Stimulated activated naive B cell treated with anti-CD40 and anti-IgM and Interleukin-4, amounts not matched to agents 10 μg/mL and 1 μg/mL and 100 μg/mL, for 72 hours (primary cell): ENCODE data around the gene FBL.

Source experiments
- ATAC-seq, 2 donors: fragments of 150-1000 bp; cut with Tn5 transposase; replicated peaks; 2 replicates each; pipeline ENCODE4 v1.10.0; 2021; ENCODE audit warnings: moderate library complexity in 1 of 2
- DNase-seq: peaks from one replicate; pipeline ENCODE4 v3.0.0; 2021
- H3K27ac Mint-ChIP-seq: one replicate; pipeline ENCODE4 v1.8.0; 2022; ENCODE audit warnings: mild to moderate bottlenecking, mixed read lengths
- H3K27me3 Mint-ChIP-seq, 2 donors: one replicate each; pipeline ENCODE4 v1.8.0; 2022; ENCODE audit warnings: mixed read lengths in 2 of 2
- H3K36me3 Mint-ChIP-seq, 2 donors: one replicate each; pipeline ENCODE4 v1.8.0; 2022; ENCODE audit warnings: mixed read lengths in 2 of 2, mild to moderate bottlenecking in 1 of 2
- H3K4me1 Mint-ChIP-seq, 2 donors: one replicate each; pipeline ENCODE4 v1.8.0; 2022; ENCODE audit warnings: mixed read lengths in 2 of 2, mild to moderate bottlenecking in 1 of 2
- H3K4me3 Mint-ChIP-seq, 2 donors: one replicate each; pipeline ENCODE4 v1.8.0; 2022; ENCODE audit warnings: mild to moderate bottlenecking in 2 of 2, mixed read lengths in 2 of 2, moderate library complexity in 1 of 2
- H3K9me3 Mint-ChIP-seq, 2 donors: one replicate each; pipeline ENCODE4 v1.8.0; 2022; ENCODE audit warnings: mixed read lengths in 2 of 2, mild to moderate bottlenecking in 1 of 2

The FBL gene

DNA sequence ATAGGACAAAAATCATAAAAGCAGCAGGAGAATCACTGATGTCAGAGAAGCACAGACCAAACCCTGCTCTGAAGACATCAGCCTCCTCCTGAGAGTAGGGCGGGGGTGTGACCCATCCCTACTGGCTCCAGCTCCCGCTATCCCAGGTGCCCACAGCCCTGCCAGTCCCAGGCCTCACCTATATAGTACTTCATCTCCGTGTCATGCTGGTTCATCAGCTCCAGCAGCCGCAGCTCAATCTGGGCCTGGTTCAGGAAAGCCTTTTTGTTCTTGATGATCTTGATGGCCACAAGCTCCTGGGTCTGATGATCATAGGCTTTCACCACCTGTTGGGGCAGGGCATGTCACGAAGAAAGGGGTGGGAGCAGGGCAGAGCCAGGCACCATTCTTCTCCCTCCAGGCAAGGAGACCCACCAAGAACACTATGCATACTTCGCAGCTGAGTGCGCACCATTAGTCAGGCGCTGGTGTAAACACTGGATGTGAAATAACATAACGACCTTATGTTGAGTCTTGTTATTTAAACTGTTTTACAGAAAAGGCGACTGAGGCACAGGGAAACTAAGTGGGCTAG is 16.4 kb downstream of the FBL start:
- Mint-ChIP-seq H3K4me1 (peaks cover 37 to 47% of the 10 kb centered on the region in 2 donors), H3K36me3 (peaks cover 50 to 77% of the 10 kb centered on the region in 2 donors), H3K9me3 (peaks cover 2 to 3% of the 10 kb centered on the region in 2 donors), H3K27ac (no peak overlapping the region), H3K27me3 (no peaks in the 10 kb centered on the region), H3K4me3 (no peak overlapping the region)
- DNase-seq (no peak), ATAC-seq (no peak)

GRCh38 chr19:39828654-39829032 is 17.5 kb downstream of the FBL start:
- ATAC-seq: no peak
- H3K36me3 Mint-ChIP-seq: peaks cover 40 to 68% of the 10 kb centered on the region in 2 donors
- peak overlapping the region; percentile 73 for H3K27ac Mint-ChIP-seq
- DNase-seq: no peak
- H3K9me3 Mint-ChIP-seq: no peaks in the 10 kb centered on the region
- H3K27me3 Mint-ChIP-seq: no peaks in the 10 kb centered on the region
- peaks cover 29 to 38% of the 10 kb centered on the region in 2 donors for H3K4me1 Mint-ChIP-seq
- H3K4me3 Mint-ChIP-seq: no peak overlapping the region

DNA sequence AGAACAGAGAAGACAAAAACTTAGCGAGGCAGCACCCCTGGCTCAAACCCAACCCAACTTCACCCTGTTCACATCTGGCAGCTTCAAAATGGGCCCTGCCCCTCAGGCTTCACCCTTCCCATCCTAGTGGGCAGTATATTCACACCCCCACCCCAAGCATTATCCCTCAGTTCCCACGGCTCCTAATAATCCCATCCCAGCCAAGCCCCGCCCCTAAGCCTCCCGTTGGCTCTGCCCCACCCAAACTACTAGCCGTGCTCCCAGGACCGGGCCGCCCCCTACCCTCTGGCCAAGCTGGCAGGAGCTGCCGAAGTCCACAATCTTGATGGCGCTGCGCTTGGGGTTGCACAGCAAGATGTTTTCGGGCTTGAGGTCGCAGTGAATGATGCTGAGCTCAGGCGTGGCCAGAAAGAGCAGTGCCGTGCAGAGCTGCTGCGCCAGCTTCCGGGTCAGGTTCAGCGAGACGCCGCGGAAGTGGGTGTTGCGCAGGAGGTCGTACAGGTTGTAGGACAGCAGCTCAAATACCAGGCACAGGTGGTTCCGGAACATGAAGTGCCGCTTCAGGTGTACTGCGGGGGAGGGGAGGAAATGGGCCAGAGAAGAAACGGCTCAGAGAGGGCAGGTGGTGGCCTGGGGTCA is 18.0 kb downstream of the FBL start:
- Mint-ChIP-seq H3K4me1 (peaks cover 29 to 37% of the 10 kb centered on the region in 2 donors), H3K27ac (peak overlapping the region; percentile 73), H3K4me3 (no peak overlapping the region), H3K36me3 (peaks cover 40 to 68% of the 10 kb centered on the region in 2 donors), H3K9me3 (no peaks in the 10 kb centered on the region), H3K27me3 (no peaks in the 10 kb centered on the region)
- ATAC-seq: no peak
- DNase-seq: no peak

DNA sequence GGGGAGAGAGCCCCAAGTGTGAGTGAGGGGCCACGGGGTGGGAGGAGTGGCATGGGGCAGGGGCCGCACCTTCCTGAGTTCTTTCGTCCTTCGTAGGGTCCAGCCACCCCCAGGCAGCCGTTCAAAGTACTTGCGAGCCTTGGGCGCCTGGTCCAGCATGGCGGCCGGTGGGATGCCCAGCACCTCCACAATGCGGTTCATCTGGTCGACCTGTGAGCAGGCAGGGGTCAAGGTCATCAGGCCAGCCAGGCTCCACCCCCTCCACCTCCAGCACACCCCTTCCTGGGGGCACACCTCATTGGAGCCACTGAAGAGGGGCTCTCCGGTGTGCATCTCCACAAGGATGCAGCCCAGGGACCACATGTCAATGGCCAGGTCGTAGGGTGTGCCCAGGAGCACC is 19.0 kb downstream of the FBL start:
- Mint-ChIP-seq H3K4me1 (peaks cover 20 to 28% of the 10 kb centered on the region in 2 donors), H3K36me3 (peaks cover 37 to 60% of the 10 kb centered on the region in 2 donors), H3K27me3 (no peaks in the 10 kb centered on the region), H3K4me3 (no peak overlapping the region), H3K9me3 (no peaks in the 10 kb centered on the region), H3K27ac (no peak overlapping the region)
- no peak for ATAC-seq
- no peak for DNase-seq

DNA sequence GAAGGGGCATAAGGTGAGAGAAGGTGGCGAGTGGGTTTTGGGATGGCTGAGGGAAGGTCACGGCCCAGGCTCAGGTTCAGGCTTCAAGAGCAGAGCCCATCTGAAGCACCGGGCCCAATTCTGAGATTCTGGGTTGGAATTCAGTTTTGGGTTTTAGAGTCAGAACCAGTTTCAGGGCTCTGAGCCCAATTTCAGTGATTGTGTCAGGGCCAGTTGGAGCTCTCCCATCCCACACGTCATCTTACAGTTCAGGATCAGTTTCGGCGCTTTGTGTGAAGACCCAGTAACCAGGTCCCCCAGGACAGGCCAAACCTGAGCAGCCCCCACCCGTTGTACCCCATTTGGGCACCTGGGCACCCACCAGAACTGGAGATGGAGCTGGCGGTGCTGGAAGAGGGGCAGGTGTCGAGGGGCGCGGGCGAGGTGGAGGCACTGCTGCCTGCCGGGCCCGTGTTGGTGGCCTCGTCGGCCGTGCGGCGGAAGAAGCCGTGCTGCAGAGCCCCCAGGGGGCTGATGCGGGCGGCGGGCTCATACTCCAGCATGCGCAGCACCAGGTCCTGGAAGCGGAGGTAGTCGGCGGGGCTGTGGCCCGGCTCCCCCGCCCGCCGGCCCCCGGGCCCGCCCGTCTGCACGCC is 19.8 kb downstream of the FBL start:
- H3K36me3 Mint-ChIP-seq: peaks cover 37 to 58% of the 10 kb centered on the region in 2 donors
- ATAC-seq: no peak
- no peak overlapping the region for H3K4me3 Mint-ChIP-seq

GRCh38 chr19:39825531-39826076 is 20.6 kb downstream of the FBL start:
- no peak overlapping the region for H3K27ac Mint-ChIP-seq
- no peaks in the 10 kb centered on the region for H3K9me3 Mint-ChIP-seq
- H3K36me3 Mint-ChIP-seq: peaks cover 33 to 49% of the 10 kb centered on the region in 2 donors
- no peaks in the 10 kb centered on the region for H3K27me3 Mint-ChIP-seq
- ATAC-seq (no peak), DNase-seq (no peak)
- H3K4me1 Mint-ChIP-seq: peaks cover 11 to 21% of the 10 kb centered on the region in 2 donors
- no peak overlapping the region for H3K4me3 Mint-ChIP-seq

More for the DNA sequence above, 19.8 kb downstream of the FBL start:
- Mint-ChIP-seq H3K9me3 (no peaks in the 10 kb centered on the region), H3K27ac (no peak overlapping the region), H3K27me3 (no peaks in the 10 kb centered on the region), H3K4me1 (peaks cover 16 to 22% of the 10 kb centered on the region in 2 donors)
- DNase-seq: no peak

DNA sequence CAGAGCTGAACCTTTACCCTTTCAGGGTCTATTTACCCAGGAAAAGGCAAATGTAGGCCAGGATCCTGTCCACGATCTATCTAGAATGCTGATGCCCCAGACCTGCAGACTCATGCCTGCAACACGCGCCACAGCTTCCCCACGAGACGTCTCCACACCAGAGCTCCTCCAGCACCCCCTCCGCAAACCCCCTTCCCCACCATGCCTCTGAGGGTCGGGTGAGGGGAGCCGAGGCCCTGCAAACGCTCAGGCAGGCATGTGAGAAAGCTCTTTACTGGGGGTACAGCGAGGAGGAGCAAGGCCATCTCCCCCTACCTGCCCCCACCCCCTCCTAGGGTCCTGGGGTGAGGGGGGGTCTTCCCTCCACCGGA is 21.1 kb downstream of the FBL start:
- ATAC-seq (no peak), DNase-seq (no peak)
- Mint-ChIP-seq H3K4me3 (no peak overlapping the region), H3K4me1 (peaks cover 11 to 21% of the 10 kb centered on the region in 2 donors), H3K27ac (no peak overlapping the region), H3K9me3 (no peaks in the 10 kb centered on the region), H3K27me3 (no peaks in the 10 kb centered on the region), H3K36me3 (peaks cover 32 to 49% of the 10 kb centered on the region in 2 donors)

- no peaks in the 10 kb centered on the region for H3K27me3 Mint-ChIP-seq
- DNase-seq: peak; percentile 83
- peaks cover 14 to 27% of the 10 kb centered on the region in 2 donors for H3K4me1 Mint-ChIP-seq
- H3K4me3 Mint-ChIP-seq: no peak overlapping the region
- ATAC-seq: peak; percentile 98 to 99
- H3K36me3 Mint-ChIP-seq: peaks cover 28 to 46% of the 10 kb centered on the region in 2 donors
- no peak overlapping the region for H3K27ac Mint-ChIP-seq
- H3K9me3 Mint-ChIP-seq: no peaks in the 10 kb centered on the region
Observed at GRCh38 chr19:39824143-39825092, 21.8 kb downstream of the FBL start.

GRCh38 chr19:39823686-39824085 is 22.5 kb downstream of the FBL start:
- Mint-ChIP-seq H3K4me3 (no peak overlapping the region), H3K27me3 (no peaks in the 10 kb centered on the region), H3K9me3 (no peaks in the 10 kb centered on the region), H3K4me1 (peaks cover 18 to 29% of the 10 kb centered on the region in 2 donors), H3K27ac (no peak overlapping the region), H3K36me3 (peaks cover 27 to 44% of the 10 kb centered on the region in 2 donors)
- DNase-seq: no peak
- no peak for ATAC-seq

- ATAC-seq (no peak), DNase-seq (no peak)
- Mint-ChIP-seq H3K27me3 (no peaks in the 10 kb centered on the region), H3K9me3 (no peaks in the 10 kb centered on the region), H3K27ac (no peak overlapping the region), H3K4me3 (no peak overlapping the region), H3K36me3 (peaks cover 22 to 37% of the 10 kb centered on the region in 2 donors), H3K4me1 (peaks cover 28 to 37% of the 10 kb centered on the region in 2 donors)
Observed at GRCh38 chr19:39820696-39821095, 25.5 kb downstream of the FBL start.

GRCh38 chr19:39819786-39820185 is 26.4 kb downstream of the FBL start:
- Mint-ChIP-seq H3K27ac (peak overlapping the region; percentile 90), H3K36me3 (peaks cover 20 to 29% of the 10 kb centered on the region in 2 donors), H3K27me3 (no peaks in the 10 kb centered on the region), H3K4me3 (peak overlapping the region in 1 of 2 donors; percentile 50), H3K9me3 (no peaks in the 10 kb centered on the region), H3K4me1 (peaks cover 25 to 32% of the 10 kb centered on the region in 2 donors)
- ATAC-seq: no peak
- DNase-seq: no peak

- DNase-seq (peak; percentile 68), ATAC-seq (peak; percentile 99)
- H3K4me3 Mint-ChIP-seq: peak overlapping the region; percentile 43 to 50
- peaks cover 25 to 32% of the 10 kb centered on the region in 2 donors for H3K4me1 Mint-ChIP-seq
- peak overlapping the region; percentile 90 for H3K27ac Mint-ChIP-seq
- peaks cover 21 to 31% of the 10 kb centered on the region in 2 donors for H3K36me3 Mint-ChIP-seq
- no peaks in the 10 kb centered on the region for H3K9me3 Mint-ChIP-seq
- no peaks in the 10 kb centered on the region for H3K27me3 Mint-ChIP-seq
Observed at GRCh38 chr19:39818626-39819097, 27.5 kb downstream of the FBL start.

GRCh38 chr19:39817888-39818561 is 28.2 kb downstream of the FBL start:
- no peaks in the 10 kb centered on the region for H3K27me3 Mint-ChIP-seq
- H3K36me3 Mint-ChIP-seq: peaks cover 25 to 34% of the 10 kb centered on the region in 2 donors
- peak overlapping the region; percentile 90 for H3K27ac Mint-ChIP-seq
- ATAC-seq (no peak), DNase-seq (no peak)
- no peaks in the 10 kb centered on the region for H3K9me3 Mint-ChIP-seq
- no peak overlapping the region for H3K4me3 Mint-ChIP-seq
- peaks cover 25 to 32% of the 10 kb centered on the region in 2 donors for H3K4me1 Mint-ChIP-seq
